ENCODE measurements around the gene ANGPT4.

Gene ANGPT4

GRCh38 chr20:821046-821730, 94.9 kb downstream of the ANGPT4 start:
- no peak for DNase-seq

DNA sequence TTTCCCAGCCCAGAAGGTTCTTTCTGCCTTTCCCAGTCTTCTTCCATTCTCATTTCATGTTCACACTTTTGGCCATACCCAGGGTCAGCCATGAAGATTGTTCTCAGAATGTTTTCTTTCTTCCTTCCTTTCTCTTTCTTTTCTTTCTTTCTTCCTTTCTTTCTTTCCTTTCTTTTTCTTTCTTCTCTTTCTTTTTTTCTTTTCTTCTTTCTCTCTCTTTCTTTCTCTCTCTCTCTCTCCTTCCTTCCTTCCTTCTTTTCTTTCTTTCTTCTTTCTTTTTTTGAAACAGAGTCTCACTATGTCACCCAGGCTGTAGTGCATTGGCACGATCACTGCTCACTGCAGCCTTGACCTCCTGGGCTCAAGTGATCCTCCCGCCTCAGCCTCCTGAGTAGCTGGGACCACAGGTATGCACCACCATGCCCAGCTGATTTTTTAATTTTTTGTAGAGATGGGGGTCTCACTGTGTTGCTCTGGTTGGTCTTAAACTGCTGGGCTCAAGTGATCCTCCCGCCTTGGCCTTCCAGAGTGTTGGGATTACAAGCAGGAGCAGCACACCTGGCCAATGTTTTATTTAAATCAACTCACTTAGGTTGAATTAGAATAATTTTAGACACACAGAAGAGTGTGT, 95.7 kb downstream of the ANGPT4 start:
- no peak for DNase-seq

Data from NCI-H1092 treated with DMSO at 0.1 percent for 48 hours (cell line).